ENCODE data around the gene CLCN4. TPM values are rescaled to one million over a fixed set of nuclear protein-coding genes. Genes with fewer than 3 reads are reported as not detected.

Gene CLCN4
- total and polyA plus RNA-seq, 2 of the 8 experiments (the other 6 are each of a cell fraction or from before 2014, with no cell fraction given) = 3.3 to 11.2 TPM

DNA sequence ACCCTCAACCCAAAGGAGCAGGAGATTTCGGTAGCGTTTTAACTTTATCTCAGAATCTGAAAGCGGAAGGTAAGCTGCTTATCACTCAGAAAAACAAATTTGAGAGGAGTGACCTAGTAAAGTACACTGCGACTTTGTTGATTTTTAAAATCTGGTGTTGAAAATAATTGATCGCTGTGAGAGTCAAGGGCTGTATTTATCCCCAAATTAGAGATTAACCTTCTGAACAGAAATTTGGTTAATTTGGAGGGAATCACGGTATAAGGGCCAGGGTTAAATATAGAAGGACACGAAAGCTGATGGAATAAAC is 212 bp downstream of the CLCN4 start:
- no peak overlapping the region; the same call in 1 of the 2 replicates for H3K27ac ChIP-seq (ENCODE audit: low read depth, low read length)
- H4K20me1 ChIP-seq (replicated peaks in 1 of 2; ENCODE audit: control insufficient read depth in 1 of 2, insufficient read depth in 2 of 2, low read length in 2 of 2) = peaks cover 0 to 2% of the 10 kb centered on the region in 2 experiments
- H3K79me2 ChIP-seq (ENCODE audit: control insufficient read depth in 1 of 2, insufficient read depth in 2 of 2, low read length in 2 of 2) = no peaks in the 10 kb centered on the region
- H3K36me3 ChIP-seq (ENCODE audit: control insufficient read depth in 2 of 4, insufficient read depth in 4 of 4, low read length in 3 of 4) = no peaks in the 10 kb centered on the region
- H3K56ac ChIP-seq (replicated peaks; ENCODE audit: insufficient read length, low read depth, low read length) = no peak overlapping the region
- no peak overlapping the region for H2BK120ac ChIP-seq (replicated peaks; ENCODE audit: low read depth, low read length)
- H3K9ac ChIP-seq (replicated peaks in 1 of 4; ENCODE audit: extremely low read depth in 1 of 4, low read depth in 3 of 4, low read length in 3 of 4) = no peak overlapping the region; a peak in 1 of 7 replicates
- peak overlapping the region in 2 of 4 experiments; percentile 9 to 55; a peak in 4 of 8 replicates for H3K4me3 ChIP-seq (ENCODE audit: extremely low read depth in 1 of 4, insufficient read depth in 2 of 4, low read depth in 3 of 4, low read length in 4 of 4)
- H2BK12ac ChIP-seq (ENCODE audit: low read depth, low read length) = no peak overlapping the region
- H2AK5ac ChIP-seq (ENCODE audit: low read depth, low read length) = no peak overlapping the region
- peaks cover 0 to 9% (median 5%) of the 10 kb centered on the region in 4 experiments; a peak in 5 of 7 replicates for H3K4me1 ChIP-seq (replicated peaks in 1 of 4; ENCODE audit: control insufficient read depth in 3 of 4, insufficient read depth in 4 of 4, low read length in 3 of 4)
- no peaks in the 10 kb centered on the region for H3K9me3 ChIP-seq (ENCODE audit: insufficient read depth in 2 of 2, low read depth in 1 of 2, low read length in 1 of 2)
- H3K4ac ChIP-seq (replicated peaks; ENCODE audit: insufficient read length, low read depth, low read length) = no peak overlapping the region
- H3K79me1 ChIP-seq (ENCODE audit: low read depth, low read length) = no peaks in the 10 kb centered on the region
- H3K23me2 ChIP-seq (ENCODE audit: low read depth, low read length) = no peaks in the 10 kb centered on the region
- H4K91ac ChIP-seq (replicated peaks; ENCODE audit: insufficient read length, low read length) = no peak overlapping the region
- no peak overlapping the region for H2BK15ac ChIP-seq (ENCODE audit: low read length)
- no peak overlapping the region for H2AFZ ChIP-seq (ENCODE audit: low read length)
- POLR2A ChIA-PET (ENCODE audit: partially characterized antibody) = interaction anchor here (0.7 to 2.2 kb wide), 2 partner anchors 17 to 131 kb away, joined by 3 to 14 read pairs; no protein-coding TSS in a partner anchor
- CTCF ChIA-PET (ENCODE audit: partially characterized antibody) = interaction anchor here (0.9 to 2.0 kb wide), 3 partner anchors 33 to 125 kb away, joined by 3 to 7 read pairs (median 3); no protein-coding TSS in a partner anchor
- FAIRE-seq (no peak), DNase-seq (ENCODE audit: low read depth in 1 of 2, low spot score in 2 of 2) (no peak)
- no peak overlapping the region for H3K18ac ChIP-seq (ENCODE audit: extremely low read depth, low read length)
- H2BK5ac ChIP-seq (ENCODE audit: low read depth, low read length) = no peak overlapping the region
- H4K8ac ChIP-seq (ENCODE audit: extremely low read depth, insufficient read depth, low read length) = no peak overlapping the region
- no peaks in the 10 kb centered on the region; a peak in 1 of 7 replicates for H3K27me3 ChIP-seq (replicated peaks in 1 of 4; ENCODE audit: control insufficient read depth in 3 of 4, extremely low read depth in 1 of 4, insufficient read depth in 3 of 4, low read length in 3 of 4)
- no peak overlapping the region for H4K5ac ChIP-seq (ENCODE audit: insufficient read length, low read depth, low read length)
- no peak overlapping the region for H3K23ac ChIP-seq (ENCODE audit: insufficient read length)
- no peak overlapping the region for H2BK20ac ChIP-seq (ENCODE audit: low read length)
- no peak for TF ChIP-seq CEBPB (IDR thresholded peaks at IDR 0.05; ENCODE audit: low read depth, low read length)
- no peak for TF ChIP-seq RFX5 (IDR thresholded peaks at IDR 0.05; ENCODE audit: borderline replicate concordance, low read depth, low read length)
- no peak for TF ChIP-seq ASH2L (IDR thresholded peaks at IDR 0.05; ENCODE audit: low read length)
- no peak for TF ChIP-seq JUND (IDR thresholded peaks at IDR 0.05; ENCODE audit: low read length)
- TF ChIP-seq CREB1 (IDR thresholded peaks at IDR 0.05) = no peak
- TF ChIP-seq RAD21 (IDR thresholded peaks at IDR 0.05 in 1 of 2, conservative IDR thresholded peaks at IDR 0.05 in 1 of 2; ENCODE audit: low read depth in 2 of 2, low read length in 2 of 2) = no peak
- no peak for TF ChIP-seq KDM5A (IDR thresholded peaks at IDR 0.05; ENCODE audit: low read length)
- TF ChIP-seq CHD2 (IDR thresholded peaks at IDR 0.05; ENCODE audit: low read length) = no peak
- 27% methylated on average over 7 of the region's 7 CpGs; no CpG with 5 or more reads in 1 of the 2 experiments for WGBS, 2 experiments (ENCODE audit: extremely low coverage in 1 of 2, insufficient coverage in 1 of 2, insufficient read length in 1 of 2, insufficient replicate concordance in 2 of 2, low coverage in 1 of 2, low lambda C conversion rate in 2 of 2, missing lambda C conversion rate in 1 of 2)
- H3K14ac ChIP-seq (ENCODE audit: insufficient read length) = no peak overlapping the region
- peak overlapping the region; percentile 31 to 63; a peak in 3 of 4 replicates for H3K4me2 ChIP-seq (ENCODE audit: insufficient read depth in 1 of 2, low read depth in 2 of 2, low read length in 2 of 2)
